HG02588 (cell line): ENCODE measurements around the gene MORF4L2.

Source experiments
- ATAC-seq: cut with Tn5 transposase; IDR thresholded peaks from one replicate; pipeline ENCODE4 v1.9.1; 2021; ENCODE audit warnings: mild to moderate bottlenecking, moderate library complexity; ENCODE audit not compliant: unreplicated experiment

The MORF4L2 gene

DNA sequence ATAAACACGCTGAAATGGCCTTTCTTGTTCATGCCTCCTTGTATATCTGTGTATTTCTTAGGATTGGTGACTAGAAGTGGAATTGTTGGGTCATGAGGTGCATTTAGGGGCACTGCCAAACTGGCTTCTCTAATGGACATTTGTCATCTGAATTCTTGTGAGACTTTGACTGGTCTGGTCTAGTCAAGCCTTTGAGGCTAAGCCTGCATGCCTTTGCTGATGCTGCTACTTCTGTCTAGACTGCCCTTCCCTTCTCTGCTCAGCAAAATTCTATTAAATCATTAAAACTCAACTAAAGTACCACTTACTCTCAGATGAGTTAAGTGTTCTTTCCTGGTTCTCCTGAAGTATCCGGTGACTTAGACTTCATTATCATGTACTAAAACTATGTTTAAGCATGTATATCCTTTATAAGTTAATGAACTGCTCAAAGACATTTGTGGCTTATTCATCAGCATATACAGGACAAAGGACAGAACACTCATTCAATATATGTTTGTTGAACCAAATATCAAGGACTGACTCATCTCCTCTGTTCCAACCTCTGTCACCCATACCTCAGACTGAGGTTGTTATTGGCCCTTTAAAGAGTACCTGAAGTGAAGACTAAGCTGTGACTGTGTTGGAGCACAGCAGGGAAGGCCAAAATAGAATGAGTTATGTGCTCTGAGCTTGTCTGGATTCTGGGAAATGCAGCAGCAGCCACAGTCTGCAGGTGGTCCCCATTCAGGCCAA, 48.7 kb downstream of the MORF4L2 start:
- no peak for ATAC-seq

DNA sequence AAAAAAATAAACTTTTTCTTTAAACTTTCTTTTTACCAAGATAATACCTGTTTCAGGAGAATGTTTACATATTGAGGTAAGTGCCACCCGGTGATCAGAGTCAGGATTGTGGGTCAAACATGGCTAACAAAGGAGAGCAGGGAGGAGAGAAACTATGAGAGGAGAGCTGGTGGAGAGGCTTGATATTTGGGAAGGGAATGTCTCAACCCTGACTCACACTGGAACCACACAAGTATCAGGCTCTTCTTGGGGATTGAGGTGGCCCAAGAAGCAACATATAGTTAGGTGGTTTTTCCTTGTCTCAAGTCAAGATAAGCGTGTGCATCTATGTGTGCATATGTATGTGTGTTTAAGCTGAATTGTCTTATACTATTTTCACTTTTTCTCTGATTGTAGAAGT, 51.1 kb downstream of the MORF4L2 start:
- no peak for ATAC-seq

DNA sequence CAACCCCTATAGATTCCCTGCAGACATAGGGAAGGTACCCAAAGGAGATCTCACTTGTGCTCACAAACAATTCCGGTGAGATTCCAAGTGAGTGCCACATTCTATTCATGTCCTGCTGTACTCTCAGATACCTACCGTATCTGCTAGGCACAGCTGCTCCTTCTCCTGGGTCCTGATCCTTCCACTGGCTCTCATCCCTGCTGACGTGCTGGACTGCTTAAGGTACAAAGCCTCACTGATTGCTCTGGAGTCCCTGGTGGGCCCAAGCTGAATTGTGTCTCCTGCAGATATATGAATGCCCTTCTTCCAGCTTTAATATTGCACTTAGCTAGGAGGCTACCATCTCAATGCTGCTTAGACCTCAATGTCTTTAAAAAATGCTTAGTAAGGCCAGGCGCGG, 55.4 kb downstream of the MORF4L2 start:
- ATAC-seq, result no peak

DNA sequence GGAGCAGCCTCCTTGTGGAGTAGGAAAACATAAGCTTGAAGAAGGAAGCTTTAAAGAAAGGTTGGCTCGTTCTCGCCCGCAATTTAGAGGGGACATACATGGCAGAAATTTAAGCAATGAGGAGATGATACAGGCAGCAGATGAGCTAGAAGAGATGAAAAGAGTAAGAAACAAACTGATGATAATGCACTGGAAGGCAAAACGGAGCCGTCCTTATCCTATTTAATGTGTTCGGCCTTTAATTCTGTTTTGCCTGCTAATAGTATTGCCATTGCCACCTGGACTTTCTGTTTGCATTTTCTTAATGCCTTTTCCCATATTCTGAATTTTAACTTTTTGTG, 56.4 kb downstream of the MORF4L2 start:
- ATAC-seq, result no peak

DNA sequence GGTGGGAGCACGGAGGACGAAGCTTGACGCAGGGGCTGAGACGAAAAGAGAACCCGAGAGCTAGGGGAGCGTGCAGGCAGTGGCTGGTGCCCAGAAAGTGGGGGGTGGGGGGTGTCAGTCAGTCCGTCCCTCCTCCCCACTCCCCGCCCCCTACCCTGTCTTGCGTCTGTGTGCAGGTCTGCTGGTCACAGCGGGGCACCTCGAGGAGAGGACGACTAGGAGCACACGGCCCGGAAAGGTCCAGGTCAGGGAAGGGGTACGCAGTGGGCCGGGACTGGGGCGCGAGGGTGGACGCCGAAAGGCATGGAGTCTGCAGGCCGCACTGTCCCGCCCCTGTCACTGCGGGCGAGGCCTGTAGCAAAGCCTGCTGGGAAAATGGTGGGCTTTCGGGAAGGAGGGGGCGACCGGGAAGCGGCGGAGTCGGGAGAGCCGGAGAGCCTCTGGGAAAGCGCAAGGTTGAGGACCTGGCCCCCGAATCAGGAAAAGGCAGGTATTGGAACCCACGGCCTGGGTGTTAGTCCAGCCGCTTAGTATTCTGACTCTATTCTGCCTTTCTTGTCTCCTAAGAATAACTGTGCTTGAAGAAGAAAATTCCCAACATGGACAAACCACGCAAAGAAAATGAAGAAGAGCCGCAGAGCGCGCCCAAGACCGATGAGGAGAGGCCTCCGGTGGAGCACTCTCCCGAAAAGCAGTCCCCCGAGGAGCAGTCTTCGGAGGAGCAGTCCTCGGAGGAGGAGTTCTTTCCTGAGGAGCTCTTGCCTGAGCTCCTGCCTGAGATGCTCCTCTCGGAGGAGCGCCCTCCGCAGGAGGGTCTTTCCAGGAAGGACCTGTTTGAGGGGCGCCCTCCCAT, 57.0 kb downstream of the MORF4L2 start:
- ATAC-seq, result peak; percentile 43

DNA sequence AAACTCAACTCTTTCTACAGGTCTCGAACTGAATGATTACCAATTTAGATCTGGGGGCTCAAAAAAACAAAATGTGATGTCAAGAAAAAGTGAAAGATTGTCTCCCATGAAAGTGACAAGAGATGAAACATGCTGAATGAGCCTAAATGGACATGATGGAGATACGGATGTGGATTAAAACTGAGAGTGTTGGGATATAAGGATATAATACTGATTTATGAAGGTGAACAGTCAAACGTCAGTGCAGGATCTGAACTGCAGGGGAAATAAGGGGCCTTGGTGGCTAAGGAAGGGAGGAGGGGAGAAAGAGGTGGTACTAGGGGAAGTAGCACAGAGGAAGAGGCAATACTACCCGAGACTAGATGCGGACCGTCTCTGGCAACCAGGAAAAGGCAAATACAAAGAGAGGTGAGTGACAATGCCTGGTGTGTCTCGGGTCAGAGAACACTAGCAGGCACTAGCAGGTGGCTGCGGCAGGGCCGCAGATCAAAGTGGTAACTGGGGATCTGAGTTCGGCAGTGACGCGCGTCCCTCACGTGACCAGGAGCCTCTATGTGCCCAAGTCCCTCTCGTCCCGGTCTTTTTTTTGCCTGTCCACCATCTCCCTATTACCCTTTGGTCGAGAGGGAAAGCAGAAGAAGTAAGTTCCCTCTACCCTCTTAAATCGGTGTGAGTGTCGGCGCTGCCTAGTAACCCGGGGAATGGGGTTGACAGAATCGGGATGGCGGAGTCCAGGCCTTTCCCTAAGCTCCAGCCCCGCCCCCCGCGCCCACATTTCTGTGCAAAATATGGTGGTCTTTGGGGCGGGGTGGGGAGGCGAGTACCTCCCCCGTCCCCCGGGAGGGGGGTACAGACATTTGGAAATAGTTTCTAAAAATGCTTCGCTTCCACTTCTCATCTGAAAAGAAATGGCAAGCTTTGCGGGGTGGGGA, 57.8 kb downstream of the MORF4L2 start, which contains the start of gene TCEAL1:
TSS of gene TCEAL1 (plus strand) at position 590 of the 932 bp plus-strand sequence. CDS start 942 bp downstream, outside the sequence.
- peak; percentile 74 for ATAC-seq

DNA sequence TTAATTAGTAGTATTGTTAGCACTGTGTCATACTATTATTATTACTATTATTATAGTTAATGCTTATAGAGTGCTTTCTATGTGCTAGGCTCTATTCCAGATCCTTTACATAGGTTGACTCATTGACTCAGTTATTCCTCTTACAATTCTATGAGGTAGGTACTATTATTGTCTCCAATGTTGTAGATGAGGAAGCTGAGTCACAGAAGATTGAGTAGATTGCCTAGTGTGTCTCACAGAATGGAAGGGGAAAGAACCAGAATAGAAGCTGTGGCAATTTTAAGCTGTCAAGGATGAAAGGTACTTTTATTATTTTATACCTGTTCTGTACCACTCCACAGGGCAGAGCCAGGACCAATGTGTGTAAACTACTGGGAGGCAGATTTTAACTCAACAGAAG, 59.6 kb downstream of the MORF4L2 start:
- no peak for ATAC-seq
